HepG2 (cell line): ENCODE results near the gene CAMK2A. TPM values are rescaled to one million over a fixed set of nuclear protein-coding genes. Genes with fewer than 3 reads are reported as not detected.
A peak's percentile ranks its signal among the peaks of the same experiment; 100 is the strongest.

ENCODE experiments used
- ATAC-seq: fragments of 200-7000 bp; cut with Tn5 transposase; 3 replicates; pipeline ENCODE4 v1.9.1; 2020; ENCODE audit warnings: mild to moderate bottlenecking, moderate library complexity
- BruUV-seq: library from RNA; stranded (reverse); fragments of 400-500 nt; replicated peaks from 2 replicates; lab custom pipeline; 2021; lab: Mats Ljungman, UMichigan
- CTCF ChIA-PET: fragments of 300-600 bp; formaldehyde crosslinking; extraction: SDS; loops from one replicate; lab custom pipeline; 2021; ENCODE audit warnings: low total read pairs, inconsistent platforms, low intra/inter-chr PET ratio; lab: Yijun Ruan, JAX
- POLR2A ChIA-PET: fragments of 350-600 bp; sonication (Branson Sonifier 250); formaldehyde crosslinking; loops from one replicate; lab custom pipeline; 2020; ENCODE audit warnings: antibody characterized with exemption, inconsistent platforms; lab: Yijun Ruan, JAX
- DNase-seq: peaks from one replicate; pipeline ENCODE4 v3.0.0-alpha.2; 2015; ENCODE audit warnings: low spot score
- FAIRE-seq: peaks from 3 replicates; lab custom pipeline; 2011; peaks lifted over from hg19 to GRCh38; lab: Jason Lieb, UNC
- H2AFZ ChIP-seq: one replicate; pipeline ENCODE4 v1.6.1; 2011; ENCODE audit warnings: low read length, inconsistent platforms
- H3K27ac ChIP-seq: fragments of 300-600 bp; 3 replicates; pipeline ENCODE4 v1.8.0; 2011; ENCODE audit warnings: mixed run types, mild to moderate bottlenecking, mixed read lengths, low read length, inconsistent platforms; ENCODE audit not compliant: insufficient read depth; ENCODE audit errors: extremely low read length
- H3K27me3 ChIP-seq, 2 experiments: fragments of 200-600 bp in 1 of 2; 2 replicates in 1 of 2; 3 replicates in 1 of 2; pipeline versions ENCODE4 v1.6.0 to v1.8.0; 2011; ENCODE audit warnings: low read length in 2 of 2, mild to moderate bottlenecking in 2 of 2, moderate library complexity in 2 of 2, inconsistent platforms in 1 of 2; ENCODE audit not compliant: insufficient read depth in 2 of 2, control insufficient read depth in 1 of 2
- H3K36me3 ChIP-seq, 2 experiments: fragments of 200-600 bp in 1 of 2; replicated peaks in 1 of 2; 2 replicates in 1 of 2; 3 replicates in 1 of 2; pipeline versions ENCODE4 v1.5.1 to v1.8.0; 2011; ENCODE audit warnings: low read length in 2 of 2, inconsistent platforms in 1 of 2; ENCODE audit not compliant: insufficient read depth in 2 of 2, control insufficient read depth in 1 of 2
- H3K4me1 ChIP-seq: 2 replicates; pipeline ENCODE4 v1.5.1; 2012; ENCODE audit warnings: low read length, inconsistent platforms; ENCODE audit not compliant: insufficient read depth
- H3K4me2 ChIP-seq: 2 replicates; pipeline ENCODE4 v1.6.0; 2011; ENCODE audit warnings: low read depth, low read length, inconsistent platforms
- H3K4me3 ChIP-seq, 3 experiments: fragments of 200-600 bp in 1 of 3; sonication (generic), shearing (Covaris generic) in 1 of 3; replicated peaks in 1 of 3; 2 replicates each; pipeline ENCODE4 v1.5.1; 2011 to 2016; ENCODE audit warnings: low read length in 3 of 3, inconsistent platforms in 2 of 3, low read depth in 2 of 3, mild to moderate bottlenecking in 2 of 3, control low read depth in 1 of 3, mixed read lengths in 1 of 3; ENCODE audit not compliant: insufficient read depth in 1 of 3
- H3K79me2 ChIP-seq: one replicate; pipeline ENCODE4 v1.6.1; 2011; ENCODE audit warnings: low read length, inconsistent platforms; ENCODE audit not compliant: insufficient read depth
- H3K9ac ChIP-seq: 2 replicates; pipeline ENCODE4 v1.6.0; 2011; ENCODE audit warnings: mild to moderate bottlenecking, low read depth, low read length, inconsistent platforms; ENCODE audit not compliant: insufficient read depth
- H3K9me3 ChIP-seq: 2 replicates; pipeline ENCODE4 v1.5.1; 2012; ENCODE audit warnings: mild to moderate bottlenecking, low read length
- H4K20me1 ChIP-seq: 2 replicates; pipeline ENCODE4 v1.6.0; 2011; ENCODE audit warnings: inconsistent platforms, mild to moderate bottlenecking, low read length, moderate library complexity; ENCODE audit not compliant: insufficient read depth
- HBP1 ChIP-seq: IDR thresholded peaks from 2 replicates; pipeline ENCODE4 v1.6.1; 2016; ENCODE audit warnings: low read depth, control low read depth
- KLF15 ChIP-seq: sonication (generic); formaldehyde crosslinking; IDR thresholded peaks from 2 replicates; pipeline ENCODE4 v1.8.1; 2023; ENCODE audit warnings: borderline replicate concordance, mild to moderate bottlenecking, inconsistent platforms, missing genetic modification reagents, mixed read lengths
- ZFP41 ChIP-seq: sonication (generic); formaldehyde crosslinking; IDR thresholded peaks from 2 replicates; pipeline ENCODE4 v1.4.0; 2020; ENCODE audit warnings: mild to moderate bottlenecking, missing genetic modification reagents, borderline replicate concordance
- ZNF556 ChIP-seq: sonication (generic); formaldehyde crosslinking; IDR thresholded peaks from 2 replicates; pipeline ENCODE4 v1.4.0; 2020; ENCODE audit warnings: mild to moderate bottlenecking, missing genetic modification reagents, borderline replicate concordance
- WGBS: methylation state at CpG from one replicate; pipeline ENCODE4 v1.1.6; 2017; ENCODE audit warnings: low lambda C conversion rate; 5-methylcytosine and 5-hydroxymethylcytosine counted together
- in situ Hi-C: cut with HindIII; loops from 2 replicates; pipeline ENCODE4 v1.10.0; 2017; ENCODE audit warnings: low pct_unique_long_range_greater_than_20kb; ENCODE audit not compliant: extremely low pct_ligation_motif_present
- intact Hi-C: fragments of 100-400 bp; cut with micrococcal nuclease; formaldehyde crosslinking; loops from one replicate; pipeline ENCODE4 v1.10.0; 2022; ENCODE audit not compliant: unreplicated experiment
- polyA plus RNA-seq, 8 experiments: library from polyadenylated mRNA; depleted of rRNA in 3 of 8; stranded (reverse) in 7 of 8; unstranded in 1 of 8; fragments of >200 nt; fragmentation: Illumina TruSeq in 4 of 8; extraction: Trizol in 4 of 8; gene quantifications; 2 replicates each; pipeline versions ENCODE4 v1.2.1 to v1.2.3, GENCODE V29; 2011 to 2016; ENCODE audit warnings: low read depth in 4 of 8, missing spikeins in 1 of 8, mixed read lengths in 1 of 8; ENCODE audit not compliant: insufficient read depth in 1 of 8
- total RNA-seq, 5 experiments: library from RNA; depleted of rRNA; stranded (reverse); fragments of >200 nt; fragmentation: Illumina TruSeq; extraction: Trizol; gene quantifications; 2 replicates each; pipeline ENCODE4 v1.2.3, GENCODE V29; 2016; ENCODE audit warnings: low read depth in 1 of 5
- TF ChIP-seq, protein P1 (sequence below): sonication (generic); formaldehyde crosslinking; IDR thresholded peaks from 2 replicates; pipeline ENCODE4 v1.4.0; 2020; ENCODE audit warnings: missing genetic modification reagents

Gene CAMK2A
- total and polyA plus RNA-seq, 2 of the 13 experiments (the other 11 are each of a cell fraction or from before 2014, with no cell fraction given), result 0.11 TPM; not detected in 1

DNA sequence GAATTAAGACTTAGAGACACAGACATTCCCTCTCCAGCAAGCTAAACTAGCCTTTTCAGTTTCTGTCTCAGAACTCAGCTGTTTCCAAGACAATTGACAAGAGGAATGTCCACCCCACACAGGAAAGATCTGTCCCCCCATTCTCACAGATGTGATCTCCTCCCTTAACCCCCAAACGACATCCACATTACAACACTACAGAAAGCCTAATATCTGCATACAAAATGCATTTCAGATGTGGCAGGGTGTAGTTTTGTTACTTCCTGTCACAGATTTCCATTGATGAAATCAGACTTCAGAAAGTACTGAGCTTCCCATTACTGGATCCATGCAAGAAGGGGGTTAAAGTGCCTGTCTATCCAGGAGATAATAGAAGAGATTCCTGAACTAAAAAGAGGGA lies 16.0 kb upstream of the CAMK2A start:
- BruUV-seq, result no TSS peak
- 61% methylated on average over 1 of the region's 1 CpG for WGBS
- H3K27me3 ChIP-seq, result no peaks in the 10 kb centered on the region
- in situ Hi-C loops (no loop called here), intact Hi-C loops (no loop called here)
- DNase-seq (no peak), FAIRE-seq (no peak), ATAC-seq (no peak)
- H2AFZ ChIP-seq, result peak overlapping the region; percentile 34
- CTCF ChIA-PET, result no interaction called here
- no peaks in the 10 kb centered on the region for H3K36me3 ChIP-seq
- H3K9me3 ChIP-seq, result no peaks in the 10 kb centered on the region
- no peaks in the 10 kb centered on the region for H4K20me1 ChIP-seq
- H3K4me2 ChIP-seq, result no peak overlapping the region
- TF ChIP-seq KLF15 (CRISPR knock-in tag) (no peak), ZNF556 (CRISPR knock-in tag) (no peak), ZFP41 (no peak), HBP1 (CRISPR knock-in tag) (no peak)
- TF ChIP-seq, protein P1, sequence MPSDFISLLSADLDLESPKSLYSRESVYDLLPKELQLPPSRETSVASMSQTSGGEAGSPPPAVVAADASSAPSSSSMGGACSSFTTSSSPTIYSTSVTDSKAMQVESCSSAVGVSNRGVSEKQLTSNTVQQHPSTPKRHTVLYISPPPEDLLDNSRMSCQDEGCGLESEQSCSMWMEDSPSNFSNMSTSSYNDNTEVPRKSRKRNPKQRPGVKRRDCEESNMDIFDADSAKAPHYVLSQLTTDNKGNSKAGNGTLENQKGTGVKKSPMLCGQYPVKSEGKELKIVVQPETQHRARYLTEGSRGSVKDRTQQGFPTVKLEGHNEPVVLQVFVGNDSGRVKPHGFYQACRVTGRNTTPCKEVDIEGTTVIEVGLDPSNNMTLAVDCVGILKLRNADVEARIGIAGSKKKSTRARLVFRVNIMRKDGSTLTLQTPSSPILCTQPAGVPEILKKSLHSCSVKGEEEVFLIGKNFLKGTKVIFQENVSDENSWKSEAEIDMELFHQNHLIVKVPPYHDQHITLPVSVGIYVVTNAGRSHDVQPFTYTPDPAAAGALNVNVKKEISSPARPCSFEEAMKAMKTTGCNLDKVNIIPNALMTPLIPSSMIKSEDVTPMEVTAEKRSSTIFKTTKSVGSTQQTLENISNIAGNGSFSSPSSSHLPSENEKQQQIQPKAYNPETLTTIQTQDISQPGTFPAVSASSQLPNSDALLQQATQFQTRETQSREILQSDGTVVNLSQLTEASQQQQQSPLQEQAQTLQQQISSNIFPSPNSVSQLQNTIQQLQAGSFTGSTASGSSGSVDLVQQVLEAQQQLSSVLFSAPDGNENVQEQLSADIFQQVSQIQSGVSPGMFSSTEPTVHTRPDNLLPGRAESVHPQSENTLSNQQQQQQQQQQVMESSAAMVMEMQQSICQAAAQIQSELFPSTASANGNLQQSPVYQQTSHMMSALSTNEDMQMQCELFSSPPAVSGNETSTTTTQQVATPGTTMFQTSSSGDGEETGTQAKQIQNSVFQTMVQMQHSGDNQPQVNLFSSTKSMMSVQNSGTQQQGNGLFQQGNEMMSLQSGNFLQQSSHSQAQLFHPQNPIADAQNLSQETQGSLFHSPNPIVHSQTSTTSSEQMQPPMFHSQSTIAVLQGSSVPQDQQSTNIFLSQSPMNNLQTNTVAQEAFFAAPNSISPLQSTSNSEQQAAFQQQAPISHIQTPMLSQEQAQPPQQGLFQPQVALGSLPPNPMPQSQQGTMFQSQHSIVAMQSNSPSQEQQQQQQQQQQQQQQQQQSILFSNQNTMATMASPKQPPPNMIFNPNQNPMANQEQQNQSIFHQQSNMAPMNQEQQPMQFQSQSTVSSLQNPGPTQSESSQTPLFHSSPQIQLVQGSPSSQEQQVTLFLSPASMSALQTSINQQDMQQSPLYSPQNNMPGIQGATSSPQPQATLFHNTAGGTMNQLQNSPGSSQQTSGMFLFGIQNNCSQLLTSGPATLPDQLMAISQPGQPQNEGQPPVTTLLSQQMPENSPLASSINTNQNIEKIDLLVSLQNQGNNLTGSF (CRISPR knock-in tag), result no peak
- POLR2A ChIA-PET, result interaction anchor here (1.4 kb wide), 1 partner anchor 10 kb away, joined by 4 read pairs; no protein-coding TSS in a partner anchor
- H3K4me1 ChIP-seq, result peaks cover 94% of the 10 kb centered on the region
- no peak overlapping the region for H3K27ac ChIP-seq
- H3K9ac ChIP-seq, result no peak overlapping the region
- no peak overlapping the region for H3K4me3 ChIP-seq
- peaks cover 10% of the 10 kb centered on the region for H3K79me2 ChIP-seq
